K562 (cell line): ENCODE data around the gene OSBPL3. TPM values are rescaled to one million over a fixed set of nuclear protein-coding genes. Genes with fewer than 3 reads are reported as not detected.

ENCODE experiments used
- ATAC-seq: fragments of 200-7000 bp; cut with Tn5 transposase; 3 replicates; pipeline ENCODE4 v1.9.1; 2020; ENCODE audit warnings: moderate library complexity
- BruUV-seq: library from RNA; stranded (reverse); fragments of 400-500 nt; replicated peaks from 2 replicates; lab custom pipeline; 2021; lab: Mats Ljungman, UMichigan
- CTCF ChIA-PET: fragments of 300-600 bp; formaldehyde crosslinking; extraction: SDS; loops from one replicate; lab custom pipeline; 2021; ENCODE audit warnings: low intra/inter-chr PET ratio; lab: Yijun Ruan, JAX
- POLR2A ChIA-PET: fragments of 300-600, 350-650 bp; sonication (Branson Sonifier 250); formaldehyde crosslinking; extraction: SDS; loops from one replicate; lab custom pipeline; 2021; ENCODE audit warnings: antibody characterized with exemption, inconsistent platforms; lab: Yijun Ruan, JAX
- DNase-seq, 4 experiments: peaks; one replicate each; pipeline versions ENCODE4 v3.0.0 to v3.0.0-alpha.2; 2011 to 2018; ENCODE audit warnings: low spot score in 3 of 4, mixed read lengths in 3 of 4; ENCODE audit errors: extremely low read depth in 1 of 4
- FAIRE-seq: peaks from 2 replicates; lab custom pipeline; 2011; peaks lifted over from hg19 to GRCh38; lab: Jason Lieb, UNC
- H2AFZ ChIP-seq: 2 replicates; pipeline ENCODE4 v1.6.0; 2011; ENCODE audit warnings: low read depth, low read length, control low read depth, inconsistent platforms
- H3K27ac ChIP-seq: fragments of 200-600 bp; 3 replicates; pipeline ENCODE4 v1.8.0; 2011; ENCODE audit warnings: low read depth, mild to moderate bottlenecking, control low read depth, inconsistent platforms, low read length, moderate library complexity, mixed read lengths; ENCODE audit errors: extremely low read depth
- H3K27me3 ChIP-seq, 2 experiments: fragments of 300-600 bp in 1 of 2; 2 replicates in 1 of 2; 3 replicates in 1 of 2; pipeline versions ENCODE4 v1.6.0 to v1.8.0; 2011; ENCODE audit warnings: inconsistent platforms in 2 of 2, low read length in 2 of 2, mild to moderate bottlenecking in 1 of 2, mixed read lengths in 1 of 2, moderate library complexity in 1 of 2; ENCODE audit not compliant: control insufficient read depth in 2 of 2, insufficient read depth in 2 of 2
- H3K36me3 ChIP-seq: fragments of 300-600 bp; 3 replicates; pipeline ENCODE4 v1.8.0; 2011; ENCODE audit warnings: mild to moderate bottlenecking, low read length, inconsistent platforms; ENCODE audit not compliant: control insufficient read depth, insufficient read depth
- H3K4me1 ChIP-seq, 2 experiments: fragments of 200-600 bp in 1 of 2; replicated peaks in 1 of 2; 2 replicates in 1 of 2; 3 replicates in 1 of 2; pipeline versions ENCODE4 v1.5.1 to v1.8.0; 2011; ENCODE audit warnings: inconsistent platforms in 2 of 2, low read length in 2 of 2, mild to moderate bottlenecking in 1 of 2, mixed read lengths in 1 of 2, moderate library complexity in 1 of 2; ENCODE audit not compliant: control insufficient read depth in 2 of 2, insufficient read depth in 2 of 2
- H3K4me2 ChIP-seq: 2 replicates; pipeline ENCODE4 v1.6.1; 2011; ENCODE audit warnings: low read length, control low read depth, inconsistent platforms, mixed read lengths; ENCODE audit not compliant: insufficient read depth
- H3K4me3 ChIP-seq: fragments of 200-600 bp; sonication (generic), shearing (Covaris generic); 2 replicates; pipeline ENCODE4 v1.5.1; 2016; ENCODE audit warnings: control low read depth, inconsistent platforms
- H3K79me2 ChIP-seq: fragments of 200-600 bp; 3 replicates; pipeline ENCODE4 v1.8.0; 2011; ENCODE audit warnings: low read length, inconsistent platforms; ENCODE audit not compliant: control insufficient read depth, insufficient read depth
- H3K9ac ChIP-seq, 2 experiments: 2 replicates each; pipeline versions ENCODE4 v1.6.0 to v1.6.1; 2011; ENCODE audit warnings: low read depth in 2 of 2, low read length in 2 of 2, control low read depth in 1 of 2, inconsistent platforms in 1 of 2, mild to moderate bottlenecking in 1 of 2, mixed read lengths in 1 of 2; ENCODE audit not compliant: insufficient read depth in 1 of 2
- H3K9me1 ChIP-seq: one replicate; pipeline ENCODE4 v1.6.0; 2011; ENCODE audit warnings: inconsistent platforms, mild to moderate bottlenecking, low read length, moderate library complexity; ENCODE audit not compliant: control insufficient read depth, insufficient read depth
- H3K9me3 ChIP-seq: replicated peaks from 2 replicates; pipeline ENCODE4 v1.5.1; 2011; ENCODE audit warnings: low read depth, low read length, inconsistent platforms; ENCODE audit not compliant: control insufficient read depth, insufficient read depth
- H4K20me1 ChIP-seq: replicated peaks from 2 replicates; pipeline ENCODE4 v1.6.1; 2011; ENCODE audit warnings: low read length, inconsistent platforms, mixed read lengths; ENCODE audit not compliant: control insufficient read depth, insufficient read depth
- BRD9 ChIP-seq: fragments of 450-650 bp; IDR thresholded peaks from 2 replicates; pipeline ENCODE4 v1.6.1; 2018; ENCODE audit warnings: low read depth; ENCODE audit not compliant: partially characterized antibody
- CBX3 ChIP-seq, 2 experiments: IDR thresholded peaks; 1 replicate in 1 of 2; 2 replicates in 1 of 2; pipeline ENCODE4 v1.6.1; 2012; ENCODE audit warnings: inconsistent platforms in 2 of 2, low read length in 2 of 2, borderline replicate concordance in 1 of 2, control low read depth in 1 of 2
- CEBPB ChIP-seq: fragments of 450-650 bp; IDR thresholded peaks from 2 replicates; pipeline ENCODE4 v1.6.1; 2016; ENCODE audit warnings: missing genetic modification characterization, missing compliant biosample characterization
- CXXC5 ChIP-seq: fragments of 250-450 bp; sonication (Bioruptor Pico); IDR thresholded peaks from 2 replicates; pipeline ENCODE4 v1.8.0; 2022; ENCODE audit warnings: inconsistent platforms, mild to moderate bottlenecking, moderate library complexity
- FOXK2 ChIP-seq, 2 experiments: fragments of 450-650 bp; IDR thresholded peaks in 1 of 2; conservative IDR thresholded peaks in 1 of 2; 2 replicates each; pipeline ENCODE4 v1.6.1; 2016; ENCODE audit warnings: low read depth in 2 of 2, mild to moderate bottlenecking in 1 of 2
- HNRNPUL1 ChIP-seq: fragments of 200-400 bp; formaldehyde crosslinking; IDR thresholded peaks from 2 replicates; pipeline ENCODE4 v1.6.1; 2017; ENCODE audit warnings: low read length
- NCOA2 ChIP-seq, 2 experiments: fragments of 450-650 bp; IDR thresholded peaks; 2 replicates each; pipeline ENCODE4 v1.6.1; 2018; ENCODE audit warnings: mild to moderate bottlenecking in 2 of 2, moderate library complexity in 1 of 2; ENCODE audit not compliant: partially characterized antibody in 2 of 2
- U2AF1 ChIP-seq: fragments of 200-400 bp; formaldehyde crosslinking; optimal IDR thresholded peaks from 2 replicates; pipeline ENCODE3; 2017; ENCODE audit warnings: mild to moderate bottlenecking, low read depth, low read length, moderate library complexity
- ZBTB17 ChIP-seq: fragments of 450-650 bp; formaldehyde crosslinking; IDR thresholded peaks from 2 replicates; pipeline ENCODE4 v1.4.0; 2020; ENCODE audit warnings: mild to moderate bottlenecking
- ZBTB26 ChIP-seq: fragments of 450-650 bp; formaldehyde crosslinking; IDR thresholded peaks from 2 replicates; pipeline ENCODE4 v1.4.0; 2022; ENCODE audit warnings: missing genetic modification characterization
- ZFPM2 ChIP-seq: fragments of 250-450 bp; sonication (Bioruptor Pico); IDR thresholded peaks from 2 replicates; pipeline ENCODE4 v1.5.1; 2022; ENCODE audit warnings: mild to moderate bottlenecking
- ZNF274 ChIP-seq: IDR thresholded peaks from 2 replicates; pipeline ENCODE4 v1.6.1; 2011; ENCODE audit warnings: low read depth, mild to moderate bottlenecking, low read length, moderate library complexity, borderline replicate concordance
- WGBS: fragments of 100-300 bp; shearing (Covaris generic); methylation state at CpG from one replicate; pipeline ENCODE4 v1.1.6; 2016; ENCODE audit warnings: low coverage, mixed read lengths; ENCODE audit not compliant: insufficient coverage; ENCODE audit errors: missing lambda C conversion rate; 5-methylcytosine and 5-hydroxymethylcytosine counted together
- in situ Hi-C: fragments of 300-500 bp; cut with MboI; formaldehyde crosslinking; loops from 4 replicates; pipeline ENCODE4 v1.15.0; 2018; ENCODE audit warnings: inconsistent platforms, mixed read lengths
- intact Hi-C: fragments of 100-400 bp; cut with micrococcal nuclease; formaldehyde crosslinking; loops from 2 replicates; pipeline ENCODE4 v1.14.2; 2022
- polyA plus RNA-seq, 8 experiments: library from polyadenylated mRNA; depleted of rRNA in 4 of 8; stranded (reverse) in 5 of 8; unstranded in 3 of 8; fragments of >200 nt; fragmentation: Nextera tagmentation in 2 of 8; fragmentation: Illumina TruSeq in 1 of 8; extraction: Ambion mirVana in 2 of 8; extraction: Trizol in 1 of 8; gene quantifications; 2 replicates each; pipeline versions ENCODE4 v1.2.1 to v1.2.3, GENCODE V29; 2011 to 2014; ENCODE audit warnings: inconsistent platforms in 1 of 8, missing spikeins in 1 of 8
- total RNA-seq, 7 experiments: library from RNA; depleted of rRNA in 6 of 7; stranded (reverse); fragments of >200 nt in 6 of 7; fragmentation: Illumina TruSeq in 2 of 7; extraction: Trizol in 2 of 7; gene quantifications; 2 replicates each; pipeline versions ENCODE4 v1.2.1 to v1.2.3, GENCODE V29; 2011 to 2021; ENCODE audit warnings: low replicate concordance in 1 of 7
- TF ChIP-seq, protein P1 (sequence below): fragments of 250-450 bp; sonication (Bioruptor Pico); IDR thresholded peaks from 2 replicates; pipeline ENCODE4 v1.8.0; 2022; ENCODE audit warnings: moderate library complexity, mild to moderate bottlenecking, inconsistent platforms

The OSBPL3 gene
- total and polyA plus RNA-seq, 9 of the 15 experiments (the other 6 are each of a cell fraction or from before 2014, with no cell fraction given), result 4.8 to 37.2 (median 26.5) TPM

DNA sequence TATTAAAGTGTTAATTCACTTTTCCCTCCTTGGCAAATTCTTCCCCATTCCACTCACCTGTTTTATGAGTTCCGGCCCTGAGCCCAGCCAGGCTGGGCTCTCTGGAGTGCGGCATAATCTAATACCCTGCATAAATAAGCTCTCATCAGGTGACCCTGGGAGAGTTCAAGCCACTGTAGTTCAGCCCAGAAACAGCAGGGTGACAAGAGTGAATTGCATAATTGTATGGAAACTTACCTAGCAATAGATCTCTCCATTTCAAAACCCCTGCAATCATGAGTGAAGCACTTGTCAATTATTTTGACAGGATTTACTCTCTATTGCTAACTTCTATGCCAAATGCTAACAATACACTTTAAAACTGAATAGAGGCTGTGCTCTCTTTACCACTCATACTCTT, 94.7 kb downstream of the OSBPL3 start:
- no peak overlapping the region for H3K4me2 ChIP-seq
- TF ChIP-seq CEBPB (tag), result peak; percentile 31; the same call in 1 of the 2 replicates
- TF ChIP-seq BRD9, result no peak
- FAIRE-seq (no peak), ATAC-seq (peak; percentile 45; the same call in 2 of the 3 replicates), DNase-seq (peak in 1 of 4 experiments; percentile 35)
- no TSS peak for BruUV-seq
- CTCF ChIA-PET, result no interaction called here
- no peak overlapping the region for H3K27ac ChIP-seq
- H3K27me3 ChIP-seq, result no peaks in the 10 kb centered on the region
- 63% methylated on average over 2 of the region's 2 CpGs for WGBS
- no peaks in the 10 kb centered on the region for H3K9me1 ChIP-seq
- no peaks in the 10 kb centered on the region for H3K9me3 ChIP-seq
- no peak overlapping the region for H3K9ac ChIP-seq
- H2AFZ ChIP-seq, result no peak overlapping the region
- H3K4me3 ChIP-seq, result no peak overlapping the region
- POLR2A ChIA-PET, result interaction anchor here (0.6 to 2.5 kb wide), 5 partner anchors 11 to 240 kb away, joined by 3 to 8 read pairs (median 4); partner anchors contain the start of gene CYCS
- H3K36me3 ChIP-seq, result peaks cover 24% of the 10 kb centered on the region; the same call in 2 of the 3 replicates
- H3K4me1 ChIP-seq, result no peaks in the 10 kb centered on the region
- H3K79me2 ChIP-seq, result no peaks in the 10 kb centered on the region
- no peaks in the 10 kb centered on the region for H4K20me1 ChIP-seq
- intact Hi-C loops, result no loop called here
- in situ Hi-C loops, result no loop called here

GRCh38 chr7:24884401-24884800, 95.6 kb downstream of the OSBPL3 start:
- Histone ChIP-seq H3K79me2 (no peaks in the 10 kb centered on the region), H4K20me1 (no peaks in the 10 kb centered on the region), H3K9me1 (no peaks in the 10 kb centered on the region), H3K4me3 (no peak overlapping the region), H3K4me1 (peaks cover 0 to 7% of the 10 kb centered on the region in 2 experiments; a peak in 2 of 5 replicates), H3K9ac (no peak overlapping the region), H3K36me3 (peaks cover 19% of the 10 kb centered on the region; the same call in 2 of the 3 replicates), H3K9me3 (no peaks in the 10 kb centered on the region), H3K27ac (no peak overlapping the region), H2AFZ (no peak overlapping the region), H3K27me3 (no peaks in the 10 kb centered on the region), H3K4me2 (no peak overlapping the region)
- FAIRE-seq (no peak), ATAC-seq (no peak), DNase-seq (no peak)
- 85% methylated on average over 6 of the region's 6 CpGs for WGBS
- no TSS peak for BruUV-seq
- ChIA-PET CTCF (no interaction called here), POLR2A (interaction anchor here (0.7 to 1.7 kb wide), 2 partner anchors 64 to 241 kb away, joined by 3 to 4 read pairs; partner anchors contain the start of gene CYCS)
- in situ Hi-C loops, result no loop called here
- intact Hi-C loops, result no loop called here
- TF ChIP-seq, protein P1, sequence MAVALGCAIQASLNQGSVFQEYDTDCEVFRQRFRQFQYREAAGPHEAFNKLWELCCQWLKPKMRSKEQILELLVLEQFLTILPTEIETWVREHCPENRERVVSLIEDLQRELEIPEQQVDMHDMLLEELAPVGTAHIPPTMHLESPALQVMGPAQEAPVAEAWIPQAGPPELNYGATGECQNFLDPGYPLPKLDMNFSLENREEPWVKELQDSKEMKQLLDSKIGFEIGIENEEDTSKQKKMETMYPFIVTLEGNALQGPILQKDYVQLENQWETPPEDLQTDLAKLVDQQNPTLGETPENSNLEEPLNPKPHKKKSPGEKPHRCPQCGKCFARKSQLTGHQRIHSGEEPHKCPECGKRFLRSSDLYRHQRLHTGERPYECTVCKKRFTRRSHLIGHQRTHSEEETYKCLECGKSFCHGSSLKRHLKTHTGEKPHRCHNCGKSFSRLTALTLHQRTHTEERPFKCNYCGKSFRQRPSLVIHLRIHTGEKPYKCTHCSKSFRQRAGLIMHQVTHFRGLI (CRISPR knock-in tag), result no peak
- no peak for TF ChIP-seq NCOA2 (IDR thresholded peaks at IDR 0.05; ENCODE audit: partially characterized antibody in 2 of 2)
- no peak for TF ChIP-seq ZBTB26 (CRISPR knock-in tag)
- no peak for TF ChIP-seq ZBTB17 (CRISPR knock-in tag)
- TF ChIP-seq CXXC5 (CRISPR knock-in tag), result no peak
- no peak for TF ChIP-seq ZFPM2 (CRISPR knock-in tag)
- no peak for TF ChIP-seq U2AF1
- TF ChIP-seq ZNF274, result no peak
- TF ChIP-seq HNRNPUL1, result no peak
- no peak for TF ChIP-seq FOXK2 (conservative IDR thresholded peaks at IDR 0.05 in 1 of 2, IDR thresholded peaks at IDR 0.05 in 1 of 2; ENCODE audit: low read depth in 2 of 2)
- no peak for TF ChIP-seq CBX3 (IDR thresholded peaks at IDR 0.05; ENCODE audit: borderline replicate concordance in 1 of 2, low read length in 2 of 2)
